ENCODE measurements around the gene INO80C. TPM values are rescaled to one million over a fixed set of nuclear protein-coding genes. Genes with fewer than 3 reads are reported as not detected.
A peak's percentile ranks its signal among the peaks of the same experiment; 100 is the strongest.

INO80C gene
- total RNA-seq, 3 donors from 2014 or later = 5.9 to 14.7 (median 6.7) TPM

- Histone ChIP-seq H3K9me3 (no peaks in the 10 kb centered on the region), H3K36me3 (no peaks in the 10 kb centered on the region), H3K27me3 (no peaks in the 10 kb centered on the region), H3K27ac (no peak overlapping the region), H3K4me3 (no peak overlapping the region), H3K4me1 (no peaks in the 10 kb centered on the region)
- no peak for DNase-seq (ENCODE audit: low spot score in 2 of 2)
- TF ChIP-seq POLR2AphosphoS5 (IDR thresholded peaks at IDR 0.05) (no peak), CTCF (IDR thresholded peaks at IDR 0.05) (no peak), POLR2A (IDR thresholded peaks at IDR 0.05) (no peak)
- intact Hi-C loops (cut with DNase I; ENCODE audit: low total_unique reads) = no loop called here
Observed at GRCh38 chr18:35479911-35480586, 17.7 kb downstream of the INO80C start.

- DNase-seq (ENCODE audit: low spot score in 2 of 2) = no peak
- intact Hi-C loops (cut with DNase I; ENCODE audit: low total_unique reads) = no loop called here
- Histone ChIP-seq H3K27me3 (no peaks in the 10 kb centered on the region), H3K4me3 (no peak overlapping the region), H3K4me1 (no peaks in the 10 kb centered on the region), H3K36me3 (no peaks in the 10 kb centered on the region), H3K9me3 (no peaks in the 10 kb centered on the region), H3K27ac (peak overlapping the region in 1 of 2 donors; percentile 23)
- TF ChIP-seq POLR2A (IDR thresholded peaks at IDR 0.05) = no peak
- no peak for TF ChIP-seq CTCF (IDR thresholded peaks at IDR 0.05)
- TF ChIP-seq POLR2AphosphoS5 (IDR thresholded peaks at IDR 0.05) = no peak
Observed at GRCh38 chr18:35478520-35479435, 19.0 kb downstream of the INO80C start.

- H3K27ac ChIP-seq = no peak overlapping the region
- no peaks in the 10 kb centered on the region for H3K4me1 ChIP-seq
- H3K4me3 ChIP-seq = no peak overlapping the region
- intact Hi-C loops (cut with DNase I; ENCODE audit: low total_unique reads) = no loop called here
- no peaks in the 10 kb centered on the region for H3K36me3 ChIP-seq
- no peaks in the 10 kb centered on the region for H3K27me3 ChIP-seq
- no peak for TF ChIP-seq POLR2AphosphoS5 (IDR thresholded peaks at IDR 0.05)
- TF ChIP-seq POLR2A (IDR thresholded peaks at IDR 0.05) = no peak
- no peak for TF ChIP-seq CTCF (IDR thresholded peaks at IDR 0.05)
- DNase-seq (ENCODE audit: low spot score in 2 of 2) = no peak
- H3K9me3 ChIP-seq = no peaks in the 10 kb centered on the region
Observed at GRCh38 chr18:35477974-35478373, 19.8 kb downstream of the INO80C start.

- Histone ChIP-seq H3K4me1 (no peaks in the 10 kb centered on the region), H3K27me3 (no peaks in the 10 kb centered on the region), H3K36me3 (no peaks in the 10 kb centered on the region), H3K9me3 (no peaks in the 10 kb centered on the region), H3K27ac (no peak overlapping the region), H3K4me3 (no peak overlapping the region)
- no peak for TF ChIP-seq CTCF (IDR thresholded peaks at IDR 0.05)
- TF ChIP-seq POLR2A (IDR thresholded peaks at IDR 0.05) = no peak
- no peak for TF ChIP-seq POLR2AphosphoS5 (IDR thresholded peaks at IDR 0.05)
- intact Hi-C loops (cut with DNase I; ENCODE audit: low total_unique reads) = no loop called here
- DNase-seq (ENCODE audit: low spot score in 2 of 2) = no peak
Observed at GRCh38 chr18:35477497-35477896, 20.3 kb downstream of the INO80C start.

- no peaks in the 10 kb centered on the region for H3K36me3 ChIP-seq
- intact Hi-C loops (cut with DNase I; ENCODE audit: low total_unique reads) = no loop called here
- no peaks in the 10 kb centered on the region for H3K27me3 ChIP-seq
- no peaks in the 10 kb centered on the region for H3K9me3 ChIP-seq
- no peak overlapping the region for H3K27ac ChIP-seq
- DNase-seq (ENCODE audit: low spot score in 2 of 2) = no peak
- no peaks in the 10 kb centered on the region for H3K4me1 ChIP-seq
- TF ChIP-seq POLR2AphosphoS5 (IDR thresholded peaks at IDR 0.05) = no peak
- no peak for TF ChIP-seq POLR2A (IDR thresholded peaks at IDR 0.05)
- H3K4me3 ChIP-seq = no peak overlapping the region
Observed at GRCh38 chr18:35474884-35475283, 22.9 kb downstream of the INO80C start.
